SU-DHL-6 (cell line): ENCODE data around the gene ZNF205.

Source experiments
- CTCF ChIP-seq: fragments of 200-600 bp; sonication (generic); IDR thresholded peaks from one replicate; pipeline ENCODE4 v1.5.1; 2017; ENCODE audit warnings: antibody characterized with exemption, mild to moderate bottlenecking, low read length, moderate library complexity; ENCODE audit not compliant: insufficient read depth, poor library complexity, severe bottlenecking
- EZH2phosphoT487 ChIP-seq: fragments of 200-600 bp; sonication (generic), shearing (Covaris generic); conservative IDR thresholded peaks from 2 replicates; pipeline ENCODE4 v1.6.1; 2018; ENCODE audit warnings: mild to moderate bottlenecking, antibody characterized with exemption, low read length, moderate library complexity, mixed read lengths

DNA sequence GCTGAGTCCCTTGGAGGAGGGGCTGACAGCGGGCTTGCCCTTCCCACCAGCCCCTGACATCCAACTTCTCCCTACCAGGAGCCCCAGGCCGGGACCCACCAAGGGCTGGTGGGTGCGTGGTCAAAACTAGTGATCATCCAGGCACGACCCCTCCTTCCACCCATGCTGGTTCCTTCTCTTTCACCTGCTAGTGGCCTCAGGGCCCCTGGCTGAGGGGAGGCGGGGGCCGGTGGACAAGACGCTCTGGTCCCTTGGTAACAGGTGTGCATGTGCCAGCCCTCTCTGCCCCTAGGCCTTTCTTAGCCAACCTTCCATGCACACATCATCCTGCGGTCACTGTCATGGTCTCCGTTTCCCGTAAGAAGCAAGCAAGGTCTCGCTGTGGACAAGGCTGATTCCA is 30.8 kb downstream of the ZNF205 start:
- TF ChIP-seq CTCF, result no peak
- no peak for TF ChIP-seq EZH2phosphoT487
